Measurements from ENCODE around the gene NUF2.
"Not testable (repeated sequence)": the region's sequence is repeated elsewhere in the genome, so short reads cannot be mapped to it uniquely, and the experiment has no call there.

Gene NUF2

DNA sequence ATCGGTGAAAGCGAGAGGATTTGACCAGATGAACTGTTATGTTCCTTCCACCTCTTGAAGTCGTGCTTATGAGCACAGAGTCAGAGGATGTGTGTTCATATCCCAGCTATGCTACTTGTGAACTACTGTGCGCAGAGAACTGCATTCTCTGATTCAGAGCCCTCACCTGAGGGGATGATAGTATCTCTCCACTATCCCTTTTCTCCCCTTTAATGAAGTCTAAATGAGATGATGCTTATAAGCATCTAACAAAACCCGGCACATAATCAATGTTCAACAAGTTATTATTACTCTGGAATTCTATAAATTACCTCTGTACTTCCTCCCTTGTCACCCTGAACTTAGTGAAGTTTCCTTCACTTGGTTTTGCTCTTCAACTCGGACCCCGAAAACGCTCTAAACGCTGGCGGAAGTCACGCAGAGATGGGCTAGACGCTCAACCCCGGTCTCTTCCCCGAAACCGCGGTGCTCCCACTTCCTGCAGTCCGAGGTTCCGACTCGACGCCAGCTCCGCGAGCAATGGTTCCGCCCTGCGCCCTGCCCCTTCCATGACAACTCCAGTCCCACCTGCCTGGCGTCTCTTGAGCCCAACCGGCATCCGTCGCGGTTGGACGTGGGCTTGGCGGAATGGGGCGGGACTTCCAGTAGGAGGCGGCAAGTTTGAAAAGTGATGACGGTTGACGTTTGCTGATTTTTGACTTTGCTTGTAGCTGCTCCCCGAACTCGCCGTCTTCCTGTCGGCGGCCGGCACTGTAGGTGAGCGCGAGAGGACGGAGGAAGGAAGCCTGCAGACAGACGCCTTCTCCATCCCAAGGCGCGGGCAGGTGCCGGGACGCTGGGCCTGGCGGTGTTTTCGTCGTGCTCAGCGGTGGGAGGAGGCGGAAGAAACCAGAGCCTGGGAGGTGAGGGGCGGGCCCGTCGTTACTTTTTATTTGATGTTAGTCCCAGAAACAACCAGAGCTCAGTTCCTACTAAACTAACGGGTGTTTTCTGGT, at the start of gene NUF2:
TSS of gene NUF2 (plus strand) at position 644 of the 995 bp plus-strand sequence. CDS start 4,098 bp downstream, outside the sequence.
- DNase-seq (ENCODE audit: low read depth in 2 of 2) = peak; percentile 92

- no peak for DNase-seq (ENCODE audit: low read depth in 2 of 2)
These were observed 47.9 kb upstream of the NUF2 start for GRCh38 chr1:163273766-163274441.

- no peak for DNase-seq (ENCODE audit: low read depth in 2 of 2)
These were observed 46.5 kb upstream of the NUF2 start for GRCh38 chr1:163275222-163275621.

GRCh38 chr1:163278602-163279001, 43.2 kb upstream of the NUF2 start:
- no peak for DNase-seq (ENCODE audit: low read depth in 2 of 2)

DNA sequence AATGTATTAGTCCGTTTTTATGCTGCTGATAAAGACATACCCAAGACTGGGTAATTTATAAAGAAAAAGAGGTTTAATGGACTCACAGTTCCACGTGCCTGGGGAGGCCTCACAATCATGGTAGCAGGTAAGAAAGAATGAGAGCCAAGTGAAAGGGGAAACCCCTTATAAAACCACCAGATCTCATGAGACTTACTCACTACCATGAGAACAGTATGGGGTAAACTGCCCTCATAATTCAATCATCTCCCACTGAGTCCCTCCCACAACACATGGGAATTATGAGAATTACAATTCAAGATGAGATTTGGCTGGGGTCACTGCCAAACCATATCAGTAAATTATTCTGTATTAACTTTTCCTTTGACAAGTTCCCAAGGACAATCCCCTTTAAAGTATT, 36.9 kb upstream of the NUF2 start:
- DNase-seq (ENCODE audit: low read depth in 2 of 2) = not testable (repeated sequence)

- DNase-seq (ENCODE audit: low read depth in 2 of 2) = no peak
These were observed 31.6 kb upstream of the NUF2 start for GRCh38 chr1:163290025-163290640.

DNA sequence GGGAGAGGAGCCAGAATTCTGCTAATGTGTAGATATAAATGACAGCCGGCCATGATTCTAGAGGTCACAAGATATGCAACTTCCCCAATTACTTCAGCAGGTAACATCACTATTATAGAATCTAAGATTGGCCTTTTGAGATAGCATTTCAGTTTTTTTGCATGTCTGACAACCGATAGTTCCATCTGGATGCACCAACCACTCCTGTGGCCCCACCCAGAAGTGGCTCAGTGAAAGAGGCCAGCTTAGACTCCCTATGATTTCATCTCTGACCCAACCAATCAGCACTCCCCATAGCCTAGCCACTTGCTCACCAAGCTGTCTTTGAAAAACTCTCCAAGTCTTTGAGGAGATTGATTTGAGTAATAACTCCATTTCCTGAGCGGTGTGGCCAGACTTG, 30.3 kb upstream of the NUF2 start:
- DNase-seq (ENCODE audit: low read depth in 2 of 2) = no peak

GRCh38 chr1:163292153-163292552, 29.6 kb upstream of the NUF2 start:
- not testable (repeated sequence) for DNase-seq (ENCODE audit: low read depth in 2 of 2)

- not testable (repeated sequence) for DNase-seq (ENCODE audit: low read depth in 2 of 2)
These were observed 28.3 kb upstream of the NUF2 start for GRCh38 chr1:163293497-163293896.

GRCh38 chr1:163295949-163296348, 25.8 kb upstream of the NUF2 start:
- no peak for DNase-seq (ENCODE audit: low read depth in 2 of 2)

- DNase-seq (ENCODE audit: low read depth in 2 of 2) = no peak
These were observed 25.1 kb upstream of the NUF2 start for GRCh38 chr1:163296504-163297263.

DNA sequence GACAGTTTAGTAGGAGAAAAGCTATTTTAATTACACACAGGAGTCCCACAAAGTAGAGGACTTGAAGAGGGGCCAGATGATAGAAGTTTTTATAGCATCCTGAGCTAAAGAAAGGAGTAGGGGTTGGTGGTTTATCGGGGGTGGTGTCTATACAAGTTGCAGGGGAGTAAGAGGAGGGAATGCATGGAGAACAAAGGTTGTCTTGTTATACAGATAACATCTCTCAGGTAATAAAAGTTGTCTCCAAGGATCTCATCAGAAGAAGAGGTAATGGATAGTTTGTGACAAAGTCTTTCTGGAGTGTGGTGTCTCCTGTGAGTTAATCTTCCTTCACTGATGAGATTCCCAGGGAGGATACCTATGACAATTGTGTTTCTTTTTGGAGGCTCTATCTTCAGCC, 23.4 kb upstream of the NUF2 start:
- no peak for DNase-seq (ENCODE audit: low read depth in 2 of 2)

- no peak for DNase-seq (ENCODE audit: low read depth in 2 of 2)
These were observed 21.2 kb upstream of the NUF2 start for GRCh38 chr1:163300568-163300967.

DNA sequence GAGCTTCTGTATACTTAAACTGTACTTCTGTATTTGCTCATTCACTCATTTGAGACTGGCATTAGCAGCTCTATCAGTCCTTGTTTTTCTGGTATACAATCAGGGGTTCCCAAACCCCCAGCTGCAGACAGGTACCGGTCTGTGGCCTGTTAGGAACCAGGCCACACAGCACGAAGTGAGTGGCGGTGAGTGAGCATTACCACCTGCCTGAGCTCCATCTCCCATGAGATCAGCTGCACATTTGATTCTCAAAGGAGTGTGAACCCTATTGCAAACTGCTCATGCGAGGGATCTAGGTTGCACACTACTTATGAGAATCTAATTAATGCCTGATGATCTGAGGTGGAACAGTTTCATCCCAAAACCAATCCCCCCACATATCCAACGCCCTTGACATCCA, 18.2 kb upstream of the NUF2 start:
- no peak for DNase-seq (ENCODE audit: low read depth in 2 of 2)

- no peak for DNase-seq (ENCODE audit: low read depth in 2 of 2)
These were observed 16.3 kb upstream of the NUF2 start for GRCh38 chr1:163305441-163305840.

- DNase-seq (ENCODE audit: low read depth in 2 of 2) = no peak
These were observed 14.1 kb upstream of the NUF2 start for GRCh38 chr1:163307479-163308171.

DNA sequence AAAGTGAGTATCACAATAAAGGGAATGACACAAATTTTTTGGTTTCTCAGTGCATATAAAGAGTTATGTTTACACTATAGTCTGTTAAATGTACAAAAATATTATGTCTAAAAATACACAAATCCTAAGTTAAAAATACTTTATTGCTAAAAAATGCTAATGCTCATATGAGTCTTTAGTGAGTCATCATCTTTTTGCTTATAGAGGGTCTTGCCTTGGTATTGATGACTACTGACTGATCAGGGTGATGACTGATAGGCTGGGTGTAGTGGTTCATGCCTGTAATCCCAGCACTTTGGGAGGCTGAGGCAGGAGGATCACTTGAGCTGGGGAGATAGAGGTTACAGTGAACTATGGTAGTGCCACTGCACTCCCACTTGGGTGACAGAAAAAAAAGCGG, 12.9 kb upstream of the NUF2 start:
- no peak for DNase-seq (ENCODE audit: low read depth in 2 of 2)

- no peak for DNase-seq (ENCODE audit: low read depth in 2 of 2)
These were observed 5.9 kb upstream of the NUF2 start for GRCh38 chr1:163315773-163316374.

DNA sequence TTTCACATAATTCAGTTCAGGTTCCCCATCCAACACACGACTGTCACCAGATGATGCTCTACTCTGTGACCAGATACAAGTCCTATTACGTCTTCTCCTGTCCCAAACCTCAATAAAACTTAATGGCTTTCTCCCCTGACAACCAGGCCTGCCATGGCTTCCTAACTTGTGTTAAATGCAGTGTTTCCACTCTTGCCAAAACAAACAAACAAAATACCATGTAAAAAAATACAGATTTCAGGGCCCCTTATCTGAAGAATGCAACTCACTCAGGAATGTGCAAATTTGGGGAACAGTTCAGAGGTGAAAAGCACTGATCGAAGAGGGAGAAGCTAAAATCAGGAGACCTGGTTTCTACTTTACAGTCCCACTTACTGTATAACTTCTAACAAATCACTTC, 863 bp upstream of the NUF2 start:
- DNase-seq (ENCODE audit: low read depth in 2 of 2) = no peak

- DNase-seq (ENCODE audit: low read depth in 2 of 2) = not testable (repeated sequence)
These were observed 1.6 kb downstream of the NUF2 start for GRCh38 chr1:163323339-163323738.

GRCh38 chr1:163331116-163331515, 9.4 kb downstream of the NUF2 start:
- DNase-seq (ENCODE audit: low read depth in 2 of 2) = no peak

Measured in stimulated activated CD8-positive, alpha-beta memory T cell treated with anti-CD3 and anti-CD28 coated beads, Interleukin-15, amount 100 ng/mL, for 4 hours (primary cell).